Sigmoid colon (tissue), 7 donors: ENCODE data around the gene KCNJ5. TPM values are rescaled to one million over a fixed set of nuclear protein-coding genes. Genes with fewer than 3 reads are reported as not detected.

Experiments used
- DNase-seq: peaks from one replicate; pipeline ENCODE4 v3.0.0-alpha.2; 2019
- H3K27ac ChIP-seq, 4 donors: fragments of 200-600 bp; sonication (generic); one replicate each; pipeline ENCODE4 v1.5.1; 2016 to 2019; ENCODE audit warnings: mild to moderate bottlenecking in 1 of 4
- H3K27me3 ChIP-seq, 3 donors: fragments of 200-600 bp; sonication (generic); one replicate each; pipeline ENCODE4 v1.5.1; 2019; ENCODE audit warnings: mild to moderate bottlenecking in 1 of 3
- H3K36me3 ChIP-seq, 4 donors: fragments of 200-600 bp; sonication (generic); one replicate each; pipeline ENCODE4 v1.5.1; 2016 to 2019
- H3K4me1 ChIP-seq, 4 donors: fragments of 200-600 bp; sonication (generic); one replicate each; pipeline ENCODE4 v1.5.1; 2017 to 2019
- H3K4me3 ChIP-seq, 4 donors: fragments of 200-600 bp; sonication (generic); one replicate each; pipeline ENCODE4 v1.5.1; 2017 to 2019; ENCODE audit warnings: mild to moderate bottlenecking in 2 of 4, moderate library complexity in 1 of 4
- H3K9me3 ChIP-seq, 4 donors: fragments of 200-600 bp in 3 of 4; sonication (generic) in 3 of 4; one replicate each; pipeline versions ENCODE4 v1.5.1 to v1.6.1; 2013 to 2019
- CTCF ChIP-seq, 4 experiments: fragments of 450-650 bp in 3 of 4; fragments of 200-600 bp in 1 of 4; IDR thresholded peaks; one replicate each; pipeline ENCODE4 v1.5.1; 2016 to 2019; ENCODE audit warnings: antibody characterized with exemption in 4 of 4, mild to moderate bottlenecking in 3 of 4, moderate library complexity in 2 of 4
- EP300 ChIP-seq, 4 donors: sonication (generic); formaldehyde crosslinking; IDR thresholded peaks; one replicate each; pipeline ENCODE4 v1.6.1; 2017; ENCODE audit warnings: antibody characterized with exemption in 4 of 4
- POLR2A ChIP-seq, 2 donors: fragments of 450-650 bp; IDR thresholded peaks; one replicate each; pipeline ENCODE4 v1.6.1; 2016; ENCODE audit warnings: antibody characterized with exemption in 2 of 2, mild to moderate bottlenecking in 2 of 2, moderate library complexity in 2 of 2
- POLR2AphosphoS5 ChIP-seq, 4 donors: sonication (generic); formaldehyde crosslinking; IDR thresholded peaks; one replicate each; pipeline ENCODE4 v1.6.1; 2017; ENCODE audit warnings: antibody characterized with exemption in 4 of 4
- WGBS, 2 donors: extraction: QIAGEN DNeasy Blood & Tissue Kit; methylation state at CpG; one replicate each; pipeline ENCODE4 v1.1.7; 2013; 5-methylcytosine and 5-hydroxymethylcytosine counted together
- intact Hi-C: fragments of 100-400 bp; cut with DNase I; formaldehyde crosslinking; loops from one replicate; pipeline ENCODE4 v1.15.1; 2023
- polyA plus RNA-seq, 3 donors: library from polyadenylated mRNA; stranded (reverse); fragments of 200-250 nt; gene quantifications; one replicate each; pipeline ENCODE4 v1.2.3, GENCODE V29; 2013
- total RNA-seq, 4 donors: library from RNA; depleted of rRNA; stranded (reverse); fragments of >200 nt; gene quantifications; one replicate each; pipeline ENCODE4 v1.1.0, GENCODE V29; 2016
- donor health status: healthy with polysubstance abuse.
- donor health status: Bipolar disorder and iron deficiency.
- donor health status: healthy.

Gene KCNJ5
- total and polyA plus RNA-seq, 7 donors: 0.58 to 4.7 (median 2.0) TPM; not detected in 1

GRCh38 chr11:128890216-128890542 is 977 bp upstream of the KCNJ5 start:
- H3K27me3 ChIP-seq: peaks cover 8 to 39% (median 21%) of the 10 kb centered on the region in 3 donors
- peak overlapping the region in 3 of 4 donors; percentile 42 to 55 (median 54) for H3K4me3 ChIP-seq
- H3K4me1 ChIP-seq: peaks cover 0 to 19% (median 14%) of the 10 kb centered on the region in 4 donors
- H3K9me3 ChIP-seq: no peaks in the 10 kb centered on the region
- no peaks in the 10 kb centered on the region for H3K36me3 ChIP-seq
- H3K27ac ChIP-seq: no peak overlapping the region
- TF ChIP-seq POLR2A (IDR thresholded peaks at IDR 0.05) (no peak), EP300 (IDR thresholded peaks at IDR 0.05) (no peak), POLR2AphosphoS5 (IDR thresholded peaks at IDR 0.05) (no peak)
- intact Hi-C loops: no loop called here
- no peak for DNase-seq
- WGBS, 2 donors: 7 to 31% methylated on average over 9 of the region's 9 CpGs

DNA sequence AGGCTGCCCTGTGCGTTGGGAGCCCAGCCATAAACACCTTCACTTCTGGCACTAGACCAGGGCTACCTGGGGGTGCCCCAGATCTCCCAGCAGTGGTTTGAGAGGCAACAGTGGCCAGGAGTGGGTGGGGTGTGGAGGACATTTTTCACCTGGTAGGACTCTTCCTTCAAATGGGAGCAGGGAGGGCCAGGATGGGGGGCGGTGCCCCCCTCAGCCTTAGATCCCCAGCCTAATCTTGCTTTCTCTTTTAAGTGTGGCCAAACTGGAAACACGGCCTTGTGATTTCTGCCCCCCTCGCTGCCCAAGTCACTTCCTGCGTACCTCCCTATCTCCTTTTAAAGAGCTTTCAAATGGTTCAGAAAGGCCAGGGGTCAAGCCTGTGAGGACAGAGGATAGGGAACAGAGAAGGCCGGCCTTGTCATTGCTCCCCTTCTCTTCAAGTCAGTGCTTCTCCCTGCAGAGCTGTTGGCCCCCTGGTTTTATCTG is 800 bp downstream of the KCNJ5 start:
- intact Hi-C loops: no loop called here
- no peaks in the 10 kb centered on the region for H3K9me3 ChIP-seq
- no peak overlapping the region for H3K27ac ChIP-seq
- WGBS, 2 donors: 46 to 59% methylated on average over 6 of the region's 6 CpGs
- no peaks in the 10 kb centered on the region for H3K36me3 ChIP-seq
- DNase-seq: peak; percentile 57
- H3K27me3 ChIP-seq: peaks cover 8 to 39% (median 21%) of the 10 kb centered on the region in 3 donors
- TF ChIP-seq POLR2A (IDR thresholded peaks at IDR 0.05): no peak
- TF ChIP-seq CTCF (IDR thresholded peaks at IDR 0.05): no peak
- no peak for TF ChIP-seq POLR2AphosphoS5 (IDR thresholded peaks at IDR 0.05)
- no peak for TF ChIP-seq EP300 (IDR thresholded peaks at IDR 0.05)
- peak overlapping the region in 2 of 4 donors; percentile 42 to 54 for H3K4me3 ChIP-seq
- H3K4me1 ChIP-seq: peaks cover 0 to 19% (median 14%) of the 10 kb centered on the region in 4 donors

DNA sequence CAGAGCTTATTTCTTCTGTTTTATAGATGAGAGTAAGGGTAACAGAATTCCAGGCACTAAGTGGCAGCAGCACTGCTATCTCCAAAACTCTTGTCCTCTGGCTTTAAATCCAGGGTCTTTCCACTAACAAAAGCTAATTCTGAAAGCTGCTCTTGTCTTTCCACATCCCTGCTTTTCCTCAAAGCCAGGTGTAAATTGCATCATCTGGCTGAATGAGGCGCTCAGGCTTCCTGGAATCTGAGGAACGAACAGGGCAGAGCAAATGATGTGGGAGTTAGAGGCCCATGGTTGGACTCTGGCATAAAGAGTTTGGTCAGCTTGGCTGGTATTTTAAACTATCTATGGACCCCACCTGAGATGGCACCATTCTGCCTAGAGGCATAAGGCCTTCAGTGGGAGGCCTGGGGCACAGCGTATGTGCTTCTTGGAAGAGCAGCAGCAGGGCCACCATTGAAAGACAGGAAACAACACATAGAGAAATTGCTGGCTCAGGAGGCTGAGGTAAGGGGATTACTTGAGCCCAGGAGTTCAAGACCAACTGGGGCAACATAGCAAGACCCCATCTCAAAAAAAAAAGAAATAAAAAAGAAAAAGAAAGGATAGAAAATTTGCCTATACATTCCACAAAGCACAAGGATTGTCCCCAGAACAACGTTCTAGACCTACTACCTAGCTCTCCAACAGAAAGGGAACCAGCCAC is 1.9 kb downstream of the KCNJ5 start:
- Histone ChIP-seq H3K36me3 (no peaks in the 10 kb centered on the region), H3K27me3 (peaks cover 8 to 35% (median 16%) of the 10 kb centered on the region in 3 donors), H3K4me1 (peaks cover 0 to 19% (median 14%) of the 10 kb centered on the region in 4 donors), H3K4me3 (no peak overlapping the region), H3K9me3 (no peaks in the 10 kb centered on the region), H3K27ac (no peak overlapping the region)
- peak; percentile 25 for DNase-seq
- TF ChIP-seq EP300 (IDR thresholded peaks at IDR 0.05) (no peak), POLR2A (IDR thresholded peaks at IDR 0.05) (no peak), CTCF (IDR thresholded peaks at IDR 0.05) (no peak), POLR2AphosphoS5 (IDR thresholded peaks at IDR 0.05) (no peak)
- intact Hi-C loops: no loop called here
- WGBS, 2 donors: 87% methylated on average over 4 of the region's 4 CpGs

- H3K27ac ChIP-seq: no peak overlapping the region
- peaks cover 0 to 19% (median 14%) of the 10 kb centered on the region in 4 donors for H3K4me1 ChIP-seq
- H3K36me3 ChIP-seq: no peaks in the 10 kb centered on the region
- H3K27me3 ChIP-seq: peaks cover 8 to 30% (median 11%) of the 10 kb centered on the region in 3 donors
- 60 to 77% methylated on average over 9 of the region's 9 CpGs for WGBS, 2 donors
- no peaks in the 10 kb centered on the region for H3K9me3 ChIP-seq
- DNase-seq: peak; percentile 30
- TF ChIP-seq POLR2AphosphoS5 (IDR thresholded peaks at IDR 0.05) (no peak), POLR2A (IDR thresholded peaks at IDR 0.05) (no peak), CTCF (IDR thresholded peaks at IDR 0.05) (no peak), EP300 (IDR thresholded peaks at IDR 0.05) (no peak)
- intact Hi-C loops: no loop called here
- no peak overlapping the region for H3K4me3 ChIP-seq
Measured at GRCh38 chr11:128893578-128894285, 2.6 kb downstream of the KCNJ5 start.

DNA sequence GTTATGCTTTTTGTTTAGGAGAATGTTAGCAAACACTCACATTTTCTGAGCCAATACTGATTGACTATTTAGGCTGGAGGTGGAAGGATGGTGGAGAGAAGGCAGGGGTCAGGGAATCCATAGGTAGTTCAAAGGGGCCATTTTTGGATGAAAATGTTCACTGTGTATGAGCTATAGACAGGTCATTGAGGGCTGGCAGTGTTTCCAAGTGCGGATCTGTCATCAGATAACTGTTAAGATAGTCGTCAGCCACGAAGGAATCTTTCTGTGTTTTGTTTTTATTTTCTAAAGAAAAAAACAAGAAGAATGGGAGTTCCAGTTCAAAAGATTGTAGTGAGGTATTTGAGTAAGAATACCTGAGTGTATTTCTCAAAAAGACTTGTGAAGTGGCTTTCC is 3.1 kb downstream of the KCNJ5 start:
- no peaks in the 10 kb centered on the region for H3K9me3 ChIP-seq
- peak; percentile 7 for DNase-seq
- TF ChIP-seq POLR2A (IDR thresholded peaks at IDR 0.05) (no peak), CTCF (IDR thresholded peaks at IDR 0.05) (no peak), POLR2AphosphoS5 (IDR thresholded peaks at IDR 0.05) (no peak), EP300 (IDR thresholded peaks at IDR 0.05) (no peak)
- no peaks in the 10 kb centered on the region for H3K36me3 ChIP-seq
- peaks cover 8 to 24% (median 11%) of the 10 kb centered on the region in 3 donors for H3K27me3 ChIP-seq
- 26 to 66% methylated on average over 3 of the region's 3 CpGs for WGBS, 2 donors
- H3K4me3 ChIP-seq: no peak overlapping the region
- intact Hi-C loops: no loop called here
- H3K27ac ChIP-seq: no peak overlapping the region
- peaks cover 0 to 19% (median 14%) of the 10 kb centered on the region in 4 donors for H3K4me1 ChIP-seq
